GM18511 (cell line): ENCODE results near the gene TMEM132A.

ENCODE experiments used
- ATAC-seq: cut with Tn5 transposase; IDR thresholded peaks from one replicate; pipeline ENCODE4 v1.9.1; 2021; ENCODE audit warnings: mild to moderate bottlenecking, moderate library complexity; ENCODE audit not compliant: unreplicated experiment

TMEM132A gene, protein sequence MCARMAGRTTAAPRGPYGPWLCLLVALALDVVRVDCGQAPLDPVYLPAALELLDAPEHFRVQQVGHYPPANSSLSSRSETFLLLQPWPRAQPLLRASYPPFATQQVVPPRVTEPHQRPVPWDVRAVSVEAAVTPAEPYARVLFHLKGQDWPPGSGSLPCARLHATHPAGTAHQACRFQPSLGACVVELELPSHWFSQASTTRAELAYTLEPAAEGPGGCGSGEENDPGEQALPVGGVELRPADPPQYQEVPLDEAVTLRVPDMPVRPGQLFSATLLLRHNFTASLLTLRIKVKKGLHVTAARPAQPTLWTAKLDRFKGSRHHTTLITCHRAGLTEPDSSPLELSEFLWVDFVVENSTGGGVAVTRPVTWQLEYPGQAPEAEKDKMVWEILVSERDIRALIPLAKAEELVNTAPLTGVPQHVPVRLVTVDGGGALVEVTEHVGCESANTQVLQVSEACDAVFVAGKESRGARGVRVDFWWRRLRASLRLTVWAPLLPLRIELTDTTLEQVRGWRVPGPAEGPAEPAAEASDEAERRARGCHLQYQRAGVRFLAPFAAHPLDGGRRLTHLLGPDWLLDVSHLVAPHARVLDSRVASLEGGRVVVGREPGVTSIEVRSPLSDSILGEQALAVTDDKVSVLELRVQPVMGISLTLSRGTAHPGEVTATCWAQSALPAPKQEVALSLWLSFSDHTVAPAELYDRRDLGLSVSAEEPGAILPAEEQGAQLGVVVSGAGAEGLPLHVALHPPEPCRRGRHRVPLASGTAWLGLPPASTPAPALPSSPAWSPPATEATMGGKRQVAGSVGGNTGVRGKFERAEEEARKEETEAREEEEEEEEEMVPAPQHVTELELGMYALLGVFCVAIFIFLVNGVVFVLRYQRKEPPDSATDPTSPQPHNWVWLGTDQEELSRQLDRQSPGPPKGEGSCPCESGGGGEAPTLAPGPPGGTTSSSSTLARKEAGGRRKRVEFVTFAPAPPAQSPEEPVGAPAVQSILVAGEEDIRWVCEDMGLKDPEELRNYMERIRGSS

DNA sequence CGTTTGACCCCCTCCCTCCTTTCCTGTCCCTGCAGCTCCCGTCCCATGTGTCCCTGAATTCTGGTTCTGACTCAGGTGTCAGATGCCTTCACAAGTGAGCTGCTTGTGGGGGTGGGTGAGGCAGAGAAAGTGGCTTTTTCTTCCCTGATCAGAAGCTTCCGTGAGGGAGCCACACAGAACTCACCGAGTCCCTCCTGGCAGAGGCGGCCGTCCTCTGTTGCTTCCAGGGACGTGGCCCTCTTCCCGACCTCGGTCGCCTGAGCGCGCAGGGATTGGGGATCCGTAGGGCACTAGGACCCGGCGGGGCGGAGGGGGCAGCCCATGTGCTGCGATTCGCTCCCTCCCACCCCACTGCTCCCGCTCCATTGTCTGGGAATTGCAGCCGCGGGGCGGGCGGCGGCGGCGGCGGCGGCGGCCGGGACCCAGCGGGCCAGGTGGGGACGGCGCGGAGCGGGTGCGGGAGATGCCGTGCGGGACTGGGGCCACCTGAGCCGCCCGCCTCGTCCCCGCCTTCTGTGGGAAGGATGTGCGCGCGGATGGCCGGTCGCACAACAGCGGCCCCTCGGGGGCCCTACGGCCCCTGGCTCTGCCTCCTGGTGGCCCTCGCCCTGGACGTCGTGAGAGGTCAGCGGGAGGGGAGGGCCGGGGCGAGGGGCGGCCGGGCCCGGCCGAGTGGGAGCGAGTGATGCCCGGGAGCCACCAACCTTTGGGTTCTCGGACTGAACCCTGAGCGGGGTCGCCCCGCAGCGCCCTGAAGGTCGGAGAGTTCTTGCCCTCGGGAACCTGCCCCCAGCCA is at the start of gene TMEM132A:
TSS of gene TMEM132A (plus strand) at position 351 of the 796 bp plus-strand sequence. CDS start at position 525, 174 bp downstream.
- ATAC-seq, result peak; percentile 58

DNA sequence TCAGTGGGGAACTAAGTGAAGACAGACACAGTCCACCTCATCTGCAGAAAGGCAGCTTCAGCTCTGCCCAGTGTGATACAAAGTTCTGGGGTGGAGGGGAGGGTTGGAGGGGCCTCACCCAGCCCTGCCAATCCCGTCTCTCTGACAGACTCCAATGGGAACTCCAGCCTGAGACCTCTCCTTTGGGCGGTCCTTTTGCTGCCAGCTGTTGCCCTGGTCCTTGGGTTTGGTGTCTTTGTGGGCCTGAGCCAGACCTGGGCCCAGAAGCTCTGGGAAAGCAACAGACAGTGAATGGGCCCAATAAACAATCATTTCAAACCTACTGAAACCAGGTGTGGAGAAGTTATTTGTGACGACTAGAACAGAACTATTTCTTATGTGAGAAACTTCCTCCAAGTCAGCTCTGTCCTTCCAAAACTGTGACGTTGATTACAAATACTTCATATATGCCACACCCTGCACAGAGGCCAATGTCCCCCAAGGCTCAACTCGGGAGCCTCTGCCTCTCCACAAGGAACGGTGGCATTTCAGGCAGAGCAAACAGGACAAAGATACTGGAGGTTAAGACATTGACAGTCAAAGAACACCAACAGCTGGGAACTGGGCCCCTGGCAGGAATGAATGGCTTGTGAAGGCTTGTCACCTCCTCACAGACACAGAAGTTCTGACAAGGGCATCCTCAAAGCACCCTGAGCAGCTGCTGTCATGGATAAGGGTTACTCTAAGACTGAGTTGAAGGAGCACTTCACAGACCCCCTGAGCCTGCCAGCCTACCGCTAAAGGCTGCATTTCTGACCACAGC is 48.7 kb upstream of the TMEM132A start:
- no peak for ATAC-seq

DNA sequence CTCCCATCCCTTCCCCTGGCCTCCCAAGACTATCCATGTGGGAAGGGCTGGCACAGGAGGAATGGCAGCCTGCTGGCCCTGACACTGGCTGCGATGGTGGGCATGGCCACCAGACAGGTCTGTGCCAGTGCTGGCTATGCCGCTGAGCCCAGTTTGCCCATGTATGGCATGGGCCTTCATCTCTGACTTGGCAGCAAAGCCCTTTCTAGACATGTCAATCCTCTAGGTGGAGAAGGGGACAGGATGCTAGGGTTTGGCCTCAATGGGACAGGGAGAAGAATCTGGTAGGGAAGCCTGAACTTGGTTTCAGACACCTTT is 48.1 kb upstream of the TMEM132A start:
- ATAC-seq, result no peak

DNA sequence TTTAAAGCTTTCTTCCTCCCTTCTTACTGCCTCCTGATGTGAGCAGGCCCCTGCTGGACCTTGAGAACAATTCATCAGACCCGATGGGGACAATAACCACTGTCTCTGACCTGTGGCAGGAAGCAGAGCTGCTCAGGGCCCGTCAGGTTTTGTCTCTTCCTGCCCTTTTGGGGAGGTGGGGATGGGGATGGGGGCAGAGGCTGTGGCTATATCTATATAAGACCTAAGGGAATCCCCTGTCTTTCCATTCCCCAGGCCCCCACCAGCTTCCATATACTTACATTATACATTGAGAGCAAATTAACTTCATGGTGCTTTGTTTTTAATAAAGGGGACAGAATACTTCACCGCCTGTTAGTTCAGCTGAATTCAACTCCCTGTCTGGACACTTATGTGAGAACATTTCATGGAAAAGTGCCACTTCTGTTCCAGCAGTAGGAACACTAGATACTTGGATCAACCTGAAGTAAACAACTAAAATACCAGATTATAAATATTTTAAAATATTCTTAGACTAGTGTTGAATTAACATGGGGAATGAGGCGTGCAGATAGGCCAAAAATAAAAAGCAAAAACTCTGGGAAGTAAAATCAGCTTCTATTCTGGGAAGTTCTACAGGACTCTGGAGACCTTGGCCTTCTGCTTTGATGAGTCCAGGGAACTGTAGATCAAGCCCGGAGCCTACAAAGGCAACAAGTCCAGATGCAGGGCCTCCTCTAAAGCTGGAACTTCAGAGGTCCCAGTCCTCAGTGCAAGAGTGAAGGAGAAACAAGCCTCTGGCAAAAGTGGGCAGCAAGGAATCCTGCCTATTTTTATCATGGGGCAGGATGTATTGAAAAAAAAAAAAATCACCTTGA is 45.8 kb upstream of the TMEM132A start:
- ATAC-seq, result no peak

DNA sequence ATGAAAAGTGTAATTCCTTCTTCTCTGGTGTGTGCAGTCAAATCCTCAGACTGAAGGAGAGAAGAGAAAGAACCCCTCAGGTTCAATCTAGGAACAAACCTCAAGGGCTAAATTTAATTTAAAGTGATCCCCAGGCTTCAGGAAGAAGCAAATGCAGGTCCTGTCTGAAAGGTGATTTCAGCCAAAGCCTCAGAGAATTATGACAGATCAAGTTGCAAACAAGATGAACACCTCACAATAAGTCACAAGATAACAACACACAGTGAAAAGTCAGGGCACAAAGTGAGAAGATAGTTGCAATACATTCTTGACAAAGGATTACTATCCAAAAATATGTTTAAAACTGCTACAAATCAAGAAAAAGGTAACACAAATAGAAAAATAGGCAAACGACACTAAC is 45.2 kb upstream of the TMEM132A start:
- ATAC-seq, result no peak

GRCh38 chr11:60879971-60880588 is 44.2 kb upstream of the TMEM132A start:
- ATAC-seq, result no peak

- ATAC-seq, result no peak
These were observed 43.5 kb upstream of the TMEM132A start for GRCh38 chr11:60880643-60881282.

DNA sequence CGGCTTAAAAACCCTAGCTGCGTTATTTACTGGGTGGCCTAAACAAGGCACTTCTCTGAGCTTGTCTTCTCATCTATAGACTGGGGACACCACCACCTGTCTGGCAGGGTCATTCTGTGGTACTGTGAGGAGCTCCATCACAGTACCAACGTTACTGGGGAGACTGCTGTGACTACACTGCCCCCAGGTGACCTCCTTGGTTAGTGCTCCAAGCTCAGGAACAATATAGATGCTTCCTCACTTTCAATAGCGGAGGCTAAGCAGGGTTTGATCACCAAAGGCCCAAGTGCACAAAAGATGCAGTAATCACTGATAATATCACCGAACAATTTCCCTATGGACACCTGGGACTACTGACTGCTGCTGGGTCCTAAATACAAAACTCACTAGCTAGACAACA is 36.7 kb upstream of the TMEM132A start:
- no peak for ATAC-seq

GRCh38 chr11:60889869-60890311 is 34.4 kb upstream of the TMEM132A start:
- no peak for ATAC-seq

DNA sequence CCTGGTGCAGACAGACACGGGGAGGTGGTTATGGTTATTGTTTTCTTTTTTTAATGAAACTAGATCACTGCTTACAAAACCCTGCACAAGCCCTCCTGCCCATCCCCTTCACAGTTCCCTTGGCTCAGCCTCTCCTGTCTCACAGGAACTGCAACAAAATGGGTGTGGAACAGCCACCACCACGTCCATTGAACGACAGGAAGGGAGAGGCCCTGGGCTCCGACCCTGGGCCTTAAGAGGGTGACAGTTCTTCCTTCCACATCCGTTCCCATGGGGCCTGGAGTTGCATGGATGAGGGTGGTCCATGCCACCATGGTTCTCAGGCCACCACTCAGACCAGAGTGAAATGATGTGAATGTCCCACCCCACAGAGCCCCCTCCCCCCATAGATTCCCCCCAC is 33.6 kb upstream of the TMEM132A start:
- ATAC-seq, result no peak

DNA sequence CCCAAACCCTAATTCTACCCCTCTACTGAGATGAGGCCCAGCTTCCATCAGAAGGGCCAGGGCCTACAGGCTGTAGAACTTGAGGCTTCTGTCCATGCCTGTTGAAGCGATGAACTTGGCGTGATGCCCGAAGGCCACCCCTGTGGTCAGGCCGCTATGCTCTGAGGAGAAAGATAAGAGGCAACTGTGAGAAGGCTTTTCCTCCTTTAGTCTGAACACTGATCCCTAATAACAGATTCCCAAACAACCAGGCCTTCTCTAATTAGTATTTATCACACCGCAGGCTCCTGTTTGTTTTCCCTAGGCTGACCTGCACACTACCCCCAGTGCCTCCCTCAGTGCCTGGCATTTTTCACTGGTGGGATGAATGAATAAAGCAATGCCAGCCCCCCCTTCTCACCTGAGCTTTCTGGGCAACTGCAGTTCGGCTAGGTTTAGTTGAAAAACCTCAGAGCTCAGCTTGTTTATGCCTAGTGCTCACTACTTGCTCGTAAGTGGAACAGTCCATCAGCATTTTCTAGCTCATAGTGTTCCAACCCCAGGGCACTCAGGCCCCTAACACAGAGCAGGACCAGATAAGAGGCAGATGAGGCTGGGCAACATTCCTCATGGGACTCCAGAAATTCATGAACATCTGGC is 33.0 kb upstream of the TMEM132A start:
- ATAC-seq, result no peak

- no peak for ATAC-seq
These were observed 28.6 kb upstream of the TMEM132A start for GRCh38 chr11:60895687-60896086.

- ATAC-seq, result no peak
These were observed 26.8 kb upstream of the TMEM132A start for GRCh38 chr11:60897496-60897895.

GRCh38 chr11:60899046-60899936 is 25.0 kb upstream of the TMEM132A start:
- ATAC-seq, result peak; percentile 59

GRCh38 chr11:60899977-60900376 is 24.3 kb upstream of the TMEM132A start:
- ATAC-seq, result no peak

DNA sequence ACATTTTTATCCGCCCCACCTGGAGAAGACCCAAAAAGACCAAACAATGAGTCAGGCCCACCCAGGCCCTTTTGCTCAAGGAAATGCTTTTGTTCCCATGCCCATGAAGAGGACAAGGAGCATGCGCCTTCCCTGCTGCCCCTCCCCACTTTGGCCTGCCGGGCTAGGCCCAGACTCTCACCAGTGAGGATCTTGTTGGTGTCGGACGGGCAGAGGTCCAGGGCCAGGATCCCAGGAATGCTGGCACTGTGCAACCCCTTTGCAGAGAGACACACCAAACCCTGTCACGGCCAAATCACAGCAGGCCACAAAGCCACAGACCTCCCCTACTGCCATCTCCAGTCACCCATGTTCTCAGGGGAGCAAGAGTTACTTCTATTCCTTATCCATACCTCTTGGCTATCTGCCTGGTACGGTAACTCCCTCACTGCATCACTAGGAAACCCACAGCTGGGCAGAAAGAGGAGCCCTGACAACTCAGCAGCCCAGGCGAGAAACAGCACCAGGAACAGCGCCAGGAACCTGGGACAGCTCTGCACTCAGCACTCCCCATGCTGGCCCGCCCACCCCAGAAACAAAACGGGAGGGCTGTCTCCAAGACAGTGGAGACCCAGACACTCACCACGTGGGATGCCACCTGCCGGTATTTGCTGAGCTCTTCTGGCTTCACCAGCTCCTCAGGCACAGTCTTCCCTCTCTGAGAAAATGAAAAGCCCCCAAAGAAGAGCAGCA is 23.4 kb upstream of the TMEM132A start:
- ATAC-seq, result no peak
